Fibroblast of lung (primary cell): ENCODE measurements around the gene NDUFAF2. TPM values are rescaled to one million over a fixed set of nuclear protein-coding genes. Genes with fewer than 3 reads are reported as not detected.

ENCODE experiments used
- DNase-seq, 2 donors: peaks; one replicate each; pipeline versions ENCODE4 v3.0.0 to v3.0.0-alpha.2; 2010; ENCODE audit warnings: low read depth in 2 of 2
- H2AFZ ChIP-seq: 2 replicates; pipeline ENCODE4 v1.5.1; 2012; ENCODE audit warnings: low read length, control low read depth, inconsistent platforms
- H3K27ac ChIP-seq: 2 replicates; pipeline ENCODE4 v1.5.1; 2011; ENCODE audit warnings: low read length, control low read depth; ENCODE audit not compliant: insufficient read depth
- H3K27me3 ChIP-seq: 2 replicates; pipeline ENCODE4 v1.5.1; 2011; ENCODE audit warnings: mild to moderate bottlenecking, low read length; ENCODE audit not compliant: control insufficient read depth, insufficient read depth
- H3K36me3 ChIP-seq: 2 replicates; pipeline ENCODE4 v1.5.1; 2011; ENCODE audit warnings: low read length; ENCODE audit not compliant: control insufficient read depth, insufficient read depth
- H3K4me1 ChIP-seq: 2 replicates; pipeline ENCODE4 v1.5.1; 2011; ENCODE audit warnings: low read length; ENCODE audit not compliant: control insufficient read depth, insufficient read depth; ENCODE audit errors: extremely low read depth
- H3K4me2 ChIP-seq: 2 replicates; pipeline ENCODE4 v1.5.1; 2011; ENCODE audit warnings: low read length, control low read depth; ENCODE audit not compliant: insufficient read depth; ENCODE audit errors: extremely low read depth
- H3K4me3 ChIP-seq, 4 experiments: fragments of 200-600 bp in 1 of 4; sonication (generic) in 1 of 4; replicated peaks in 1 of 4; 2 replicates each; pipeline ENCODE4 v1.5.1; 2011 to 2016; ENCODE audit warnings: low read length in 4 of 4, low read depth in 3 of 4, mild to moderate bottlenecking in 3 of 4, control low read depth in 2 of 4, inconsistent platforms in 1 of 4, mixed read lengths in 1 of 4; ENCODE audit not compliant: insufficient read depth in 1 of 4; ENCODE audit errors: control extremely low read depth in 1 of 4
- H3K79me2 ChIP-seq: 2 replicates; pipeline ENCODE4 v1.5.1; 2012; ENCODE audit warnings: mild to moderate bottlenecking, low read length, inconsistent platforms; ENCODE audit not compliant: control insufficient read depth, insufficient read depth
- H3K9ac ChIP-seq: 2 replicates; pipeline ENCODE4 v1.5.1; 2011; ENCODE audit warnings: mild to moderate bottlenecking, low read length, control low read depth; ENCODE audit not compliant: insufficient read depth
- H3K9me3 ChIP-seq: 2 replicates; pipeline ENCODE4 v1.5.1; 2012; ENCODE audit warnings: low read depth, low read length; ENCODE audit not compliant: control insufficient read depth, insufficient read depth
- H4K20me1 ChIP-seq: 2 replicates; pipeline ENCODE4 v1.5.1; 2011; ENCODE audit warnings: low read length; ENCODE audit not compliant: control insufficient read depth, insufficient read depth; ENCODE audit errors: extremely low read depth
- CTCF ChIP-seq, 2 donors: IDR thresholded peaks in 1 of 2; conservative IDR thresholded peaks in 1 of 2; 1 replicate in 1 of 2; 2 replicates in 1 of 2; pipeline ENCODE4 v1.5.1; 2011 to 2012; ENCODE audit warnings: low read length in 2 of 2, control low read depth in 1 of 2, inconsistent platforms in 1 of 2, low read depth in 1 of 2, mild to moderate bottlenecking in 1 of 2
- EZH2 ChIP-seq: IDR thresholded peaks from 2 replicates; pipeline ENCODE4 v1.5.1; 2012; ENCODE audit warnings: low read length, control low read depth, mild to moderate bottlenecking; ENCODE audit errors: missing control alignments
- polyA plus RNA-seq, 2 donors: library from polyadenylated mRNA; depleted of rRNA in 1 of 2; stranded (reverse) in 1 of 2; unstranded in 1 of 2; fragments of >200 nt; gene quantifications; 2 replicates each; pipeline ENCODE4 v1.2.1, GENCODE V29; 2011 to 2012; ENCODE audit warnings: missing spikeins in 1 of 2
- total RNA-seq: library from RNA; depleted of rRNA; stranded (reverse); fragments of >200 nt; gene quantifications from 2 replicates; pipeline ENCODE4 v1.2.1, GENCODE V29; 2014

Gene NDUFAF2
- total and polyA plus RNA-seq, 2 donors (not counting 1 experiment from before 2014, with no cell fraction given), result 30.9 to 53.2 TPM

GRCh38 chr5:61120534-61120933 is 175.5 kb downstream of the NDUFAF2 start:
- TF ChIP-seq EZH2 (no peak), CTCF (conservative IDR thresholded peaks at IDR 0.05 in 1 of 2, IDR thresholded peaks at IDR 0.05 in 1 of 2; ENCODE audit: low read depth in 1 of 2, low read length in 2 of 2) (no peak)
- Histone ChIP-seq H3K79me2 (no peaks in the 10 kb centered on the region), H3K36me3 (no peaks in the 10 kb centered on the region), H3K27ac (no peak overlapping the region), H3K4me2 (no peak overlapping the region), H3K4me3 (no peak overlapping the region), H3K9ac (no peak overlapping the region), H3K9me3 (no peaks in the 10 kb centered on the region), H3K27me3 (no peaks in the 10 kb centered on the region), H2AFZ (no peak overlapping the region), H3K4me1 (no peaks in the 10 kb centered on the region), H4K20me1 (no peaks in the 10 kb centered on the region)
- DNase-seq, result peak in 1 of 2 donors; percentile 48

- H3K4me3 ChIP-seq, result no peak overlapping the region
- no peak overlapping the region for H3K9ac ChIP-seq
- no peaks in the 10 kb centered on the region for H3K4me1 ChIP-seq
- H3K4me2 ChIP-seq, result no peak overlapping the region
- no peak for DNase-seq
- H4K20me1 ChIP-seq, result no peaks in the 10 kb centered on the region
- H3K27ac ChIP-seq, result no peak overlapping the region
- H3K79me2 ChIP-seq, result no peaks in the 10 kb centered on the region
- TF ChIP-seq EZH2 (no peak), CTCF (conservative IDR thresholded peaks at IDR 0.05 in 1 of 2, IDR thresholded peaks at IDR 0.05 in 1 of 2; ENCODE audit: low read depth in 1 of 2, low read length in 2 of 2) (no peak)
- H2AFZ ChIP-seq, result no peak overlapping the region
- no peaks in the 10 kb centered on the region for H3K27me3 ChIP-seq
- H3K9me3 ChIP-seq, result no peaks in the 10 kb centered on the region
- H3K36me3 ChIP-seq, result no peaks in the 10 kb centered on the region
Measured at GRCh38 chr5:61123145-61123544, 178.1 kb downstream of the NDUFAF2 start.

GRCh38 chr5:61130289-61130688 is 185.3 kb downstream of the NDUFAF2 start:
- no peaks in the 10 kb centered on the region for H3K27me3 ChIP-seq
- H2AFZ ChIP-seq, result no peak overlapping the region
- no peaks in the 10 kb centered on the region for H3K9me3 ChIP-seq
- no peak overlapping the region for H3K9ac ChIP-seq
- H3K4me2 ChIP-seq, result no peak overlapping the region
- H3K36me3 ChIP-seq, result no peaks in the 10 kb centered on the region
- H4K20me1 ChIP-seq, result no peaks in the 10 kb centered on the region
- no peaks in the 10 kb centered on the region for H3K4me1 ChIP-seq
- no peak for TF ChIP-seq EZH2
- TF ChIP-seq CTCF (conservative IDR thresholded peaks at IDR 0.05 in 1 of 2, IDR thresholded peaks at IDR 0.05 in 1 of 2; ENCODE audit: low read depth in 1 of 2, low read length in 2 of 2), result no peak
- no peaks in the 10 kb centered on the region for H3K79me2 ChIP-seq
- no peak overlapping the region for H3K27ac ChIP-seq
- no peak overlapping the region for H3K4me3 ChIP-seq
- DNase-seq, result no peak
